ENCODE data around the gene TMEM161A. TPM values are rescaled to one million over a fixed set of nuclear protein-coding genes. Genes with fewer than 3 reads are reported as not detected.

The TMEM161A gene
- total RNA-seq, 1 donor from 2014 or later = 31.7 TPM

- Histone ChIP-seq H3K9me3 (no peaks in the 10 kb centered on the region), H3K4me3 (no peak overlapping the region), H3K27me3 (no peaks in the 10 kb centered on the region), H3K36me3 (no peaks in the 10 kb centered on the region), H3K4me1 (no peaks in the 10 kb centered on the region), H3K27ac (no peak overlapping the region)
- no peak for DNase-seq (ENCODE audit: extremely low spot score in 2 of 2)
- TF ChIP-seq POLR2A (IDR thresholded peaks at IDR 0.05) (no peak), POLR2AphosphoS5 (IDR thresholded peaks at IDR 0.05; ENCODE audit: insufficient read depth in 1 of 2, low read depth in 1 of 2) (no peak)
- TF ChIP-seq, protein P1, sequence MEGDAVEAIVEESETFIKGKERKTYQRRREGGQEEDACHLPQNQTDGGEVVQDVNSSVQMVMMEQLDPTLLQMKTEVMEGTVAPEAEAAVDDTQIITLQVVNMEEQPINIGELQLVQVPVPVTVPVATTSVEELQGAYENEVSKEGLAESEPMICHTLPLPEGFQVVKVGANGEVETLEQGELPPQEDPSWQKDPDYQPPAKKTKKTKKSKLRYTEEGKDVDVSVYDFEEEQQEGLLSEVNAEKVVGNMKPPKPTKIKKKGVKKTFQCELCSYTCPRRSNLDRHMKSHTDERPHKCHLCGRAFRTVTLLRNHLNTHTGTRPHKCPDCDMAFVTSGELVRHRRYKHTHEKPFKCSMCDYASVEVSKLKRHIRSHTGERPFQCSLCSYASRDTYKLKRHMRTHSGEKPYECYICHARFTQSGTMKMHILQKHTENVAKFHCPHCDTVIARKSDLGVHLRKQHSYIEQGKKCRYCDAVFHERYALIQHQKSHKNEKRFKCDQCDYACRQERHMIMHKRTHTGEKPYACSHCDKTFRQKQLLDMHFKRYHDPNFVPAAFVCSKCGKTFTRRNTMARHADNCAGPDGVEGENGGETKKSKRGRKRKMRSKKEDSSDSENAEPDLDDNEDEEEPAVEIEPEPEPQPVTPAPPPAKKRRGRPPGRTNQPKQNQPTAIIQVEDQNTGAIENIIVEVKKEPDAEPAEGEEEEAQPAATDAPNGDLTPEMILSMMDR (IDR thresholded peaks at IDR 0.05) = no peak
- intact Hi-C loops (cut with DNase I) = no loop called here
These were observed 41.3 kb downstream of the TMEM161A start for GRCh38 chr19:19096641-19097627.

GRCh38 chr19:19095691-19096090 lies 42.6 kb downstream of the TMEM161A start:
- no peaks in the 10 kb centered on the region for H3K27me3 ChIP-seq
- no peaks in the 10 kb centered on the region for H3K4me1 ChIP-seq
- no peak for TF ChIP-seq POLR2AphosphoS5 (IDR thresholded peaks at IDR 0.05; ENCODE audit: insufficient read depth in 1 of 2, low read depth in 1 of 2)
- TF ChIP-seq POLR2A (IDR thresholded peaks at IDR 0.05) = no peak
- TF ChIP-seq, protein P1 (IDR thresholded peaks at IDR 0.05) = no peak
- H3K27ac ChIP-seq = no peak overlapping the region
- no peak overlapping the region for H3K4me3 ChIP-seq
- DNase-seq (ENCODE audit: extremely low spot score in 2 of 2) = no peak
- H3K9me3 ChIP-seq = no peaks in the 10 kb centered on the region
- intact Hi-C loops (cut with DNase I) = no loop called here
- no peaks in the 10 kb centered on the region for H3K36me3 ChIP-seq

GRCh38 chr19:19094513-19094912 lies 43.8 kb downstream of the TMEM161A start:
- DNase-seq (ENCODE audit: extremely low spot score in 2 of 2) = no peak
- Histone ChIP-seq H3K4me3 (no peak overlapping the region), H3K9me3 (no peaks in the 10 kb centered on the region), H3K27ac (no peak overlapping the region), H3K4me1 (no peaks in the 10 kb centered on the region), H3K36me3 (no peaks in the 10 kb centered on the region), H3K27me3 (no peaks in the 10 kb centered on the region)
- TF ChIP-seq, protein P1 (IDR thresholded peaks at IDR 0.05) = no peak
- no peak for TF ChIP-seq POLR2A (IDR thresholded peaks at IDR 0.05)
- TF ChIP-seq POLR2AphosphoS5 (IDR thresholded peaks at IDR 0.05; ENCODE audit: insufficient read depth in 1 of 2, low read depth in 1 of 2) = no peak
- intact Hi-C loops (cut with DNase I) = no loop called here

- H3K9me3 ChIP-seq = no peaks in the 10 kb centered on the region
- intact Hi-C loops (cut with DNase I) = no loop called here
- H3K27me3 ChIP-seq = no peaks in the 10 kb centered on the region
- H3K4me1 ChIP-seq = peaks cover 6% of the 10 kb centered on the region
- no peak for DNase-seq (ENCODE audit: extremely low spot score in 2 of 2)
- H3K4me3 ChIP-seq = no peak overlapping the region
- TF ChIP-seq POLR2A (IDR thresholded peaks at IDR 0.05) = no peak
- TF ChIP-seq, protein P1 (IDR thresholded peaks at IDR 0.05) = no peak
- no peak for TF ChIP-seq POLR2AphosphoS5 (IDR thresholded peaks at IDR 0.05; ENCODE audit: insufficient read depth in 1 of 2, low read depth in 1 of 2)
- no peak overlapping the region for H3K27ac ChIP-seq
- H3K36me3 ChIP-seq = no peaks in the 10 kb centered on the region
These were observed 50.6 kb downstream of the TMEM161A start for GRCh38 chr19:19087676-19088075.
